HG03521 (cell line): ENCODE measurements around the gene RTN4RL1.

ENCODE experiments used
- ATAC-seq: cut with Tn5 transposase; IDR thresholded peaks from one replicate; pipeline ENCODE4 v1.9.1; 2021; ENCODE audit warnings: mild to moderate bottlenecking, moderate library complexity; ENCODE audit not compliant: unreplicated experiment

Gene RTN4RL1

GRCh38 chr17:2048805-2049204, 23.7 kb upstream of the RTN4RL1 start:
- no peak for ATAC-seq

- no peak for ATAC-seq
Observed at GRCh38 chr17:2047590-2047989, 22.5 kb upstream of the RTN4RL1 start.

- ATAC-seq: no peak
Observed at GRCh38 chr17:2044263-2044894, 19.2 kb upstream of the RTN4RL1 start.

GRCh38 chr17:2043785-2044184, 18.7 kb upstream of the RTN4RL1 start:
- ATAC-seq: no peak

GRCh38 chr17:2042933-2043332, 17.8 kb upstream of the RTN4RL1 start:
- ATAC-seq: no peak

GRCh38 chr17:2042390-2042847, 17.3 kb upstream of the RTN4RL1 start:
- no peak for ATAC-seq

GRCh38 chr17:2041561-2042389, 16.6 kb upstream of the RTN4RL1 start, which contains the start of gene OVCA2:
Gene OVCA2 (plus strand): TSS chr17:2042022. CDS start chr17:2042048, 26 bp downstream.
- ATAC-seq: peak; percentile 93

- ATAC-seq: no peak
Observed at GRCh38 chr17:2040942-2041560, 15.9 kb upstream of the RTN4RL1 start.

- ATAC-seq: no peak
Observed at GRCh38 chr17:2040219-2040827, 15.2 kb upstream of the RTN4RL1 start.

GRCh38 chr17:2037155-2037554, 12.0 kb upstream of the RTN4RL1 start:
- no peak for ATAC-seq

GRCh38 chr17:2035541-2036488, 10.7 kb upstream of the RTN4RL1 start:
- no peak for ATAC-seq

- no peak for ATAC-seq
Observed at GRCh38 chr17:2034806-2035540, 9.8 kb upstream of the RTN4RL1 start.

GRCh38 chr17:2034157-2034556, 9.0 kb upstream of the RTN4RL1 start:
- no peak for ATAC-seq

- ATAC-seq: no peak
Observed at GRCh38 chr17:2033153-2033552, 8.0 kb upstream of the RTN4RL1 start.

GRCh38 chr17:2030779-2031163, 5.6 kb upstream of the RTN4RL1 start:
- ATAC-seq: no peak

- ATAC-seq: peak; percentile 63
Observed at GRCh38 chr17:2029911-2030778, 5.0 kb upstream of the RTN4RL1 start, which contains the start of gene DPH1. Gene DPH1 (plus strand): TSS chr17:2030153. CDS start chr17:2030170, 17 bp downstream.

GRCh38 chr17:2028737-2029136, 3.6 kb upstream of the RTN4RL1 start:
- ATAC-seq: no peak

GRCh38 chr17:2028234-2028614, 3.1 kb upstream of the RTN4RL1 start:
- ATAC-seq: no peak
